H9 (cell line): ENCODE measurements around the gene SGSM2. TPM values are rescaled to one million over a fixed set of nuclear protein-coding genes. Genes with fewer than 3 reads are reported as not detected.

Experiments
- DNase-seq: peaks from one replicate; pipeline ENCODE4 v3.0.0-alpha.2; 2017
- H2AFZ ChIP-seq: one replicate; pipeline ENCODE4 v1.6.1; 2013; ENCODE audit warnings: mild to moderate bottlenecking, low read length, control low read depth, moderate library complexity
- H2AK5ac ChIP-seq: 2 replicates; pipeline ENCODE4 v1.6.1; 2013; ENCODE audit warnings: low read length, control low read depth, mixed read lengths; ENCODE audit not compliant: insufficient read length
- H2BK120ac ChIP-seq: one replicate; pipeline ENCODE4 v1.6.1; 2013; ENCODE audit warnings: low read depth, mild to moderate bottlenecking, low read length, control low read depth, inconsistent platforms; ENCODE audit not compliant: poor library complexity, severe bottlenecking
- H2BK12ac ChIP-seq: 2 replicates; pipeline ENCODE4 v1.6.1; 2013; ENCODE audit warnings: low read length, control low read depth, mixed read lengths, low read depth; ENCODE audit not compliant: insufficient read length
- H2BK15ac ChIP-seq: 2 replicates; pipeline ENCODE4 v1.6.1; 2013; ENCODE audit warnings: low read depth, low read length, control low read depth
- H2BK20ac ChIP-seq: one replicate; pipeline ENCODE4 v1.6.1; 2013; ENCODE audit warnings: low read depth, mild to moderate bottlenecking, low read length, control low read depth, inconsistent platforms; ENCODE audit not compliant: poor library complexity, severe bottlenecking
- H2BK5ac ChIP-seq: 2 replicates; pipeline ENCODE4 v1.6.1; 2013; ENCODE audit warnings: low read length, control low read depth, mixed read lengths; ENCODE audit not compliant: insufficient read length
- H3K14ac ChIP-seq: 2 replicates; pipeline ENCODE4 v1.6.1; 2013; ENCODE audit warnings: low read length, control low read depth; ENCODE audit not compliant: insufficient read depth
- H3K18ac ChIP-seq: 2 replicates; pipeline ENCODE4 v1.6.1; 2013; ENCODE audit warnings: low read depth, mild to moderate bottlenecking, mixed read lengths, low read length, control low read depth; ENCODE audit not compliant: insufficient read length
- H3K23ac ChIP-seq: 2 replicates; pipeline ENCODE4 v1.6.1; 2013; ENCODE audit warnings: low read length, control low read depth, mixed read lengths, low read depth; ENCODE audit not compliant: insufficient read length
- H3K23me2 ChIP-seq: 2 replicates; pipeline ENCODE4 v1.6.1; 2013; ENCODE audit warnings: low read depth, mild to moderate bottlenecking, mixed read lengths, low read length, control low read depth; ENCODE audit not compliant: insufficient read length, poor library complexity, severe bottlenecking
- H3K27ac ChIP-seq: 2 replicates; pipeline ENCODE4 v1.5.1; 2013; ENCODE audit warnings: low read length, control low read depth, mixed read lengths, low read depth; ENCODE audit not compliant: insufficient read length
- H3K27me3 ChIP-seq: 2 replicates; pipeline ENCODE4 v1.6.1; 2013; ENCODE audit warnings: low read length, control low read depth, inconsistent platforms; ENCODE audit not compliant: insufficient read depth
- H3K4ac ChIP-seq: 2 replicates; pipeline ENCODE4 v1.6.1; 2013; ENCODE audit warnings: low read depth, mild to moderate bottlenecking, control low read depth, inconsistent platforms, low read length, moderate library complexity
- H3K4me1 ChIP-seq: 2 replicates; pipeline ENCODE4 v1.6.1; 2013; ENCODE audit warnings: low read length, control low read depth, inconsistent platforms; ENCODE audit not compliant: insufficient read depth
- H3K4me2 ChIP-seq: 2 replicates; pipeline ENCODE4 v1.6.1; 2013; ENCODE audit warnings: low read length, control low read depth, mixed read lengths; ENCODE audit not compliant: insufficient read length, insufficient read depth
- H3K56ac ChIP-seq: 2 replicates; pipeline ENCODE4 v1.6.1; 2013; ENCODE audit warnings: low read depth, mild to moderate bottlenecking, mixed read lengths, low read length, control low read depth; ENCODE audit not compliant: insufficient read length
- H3K79me1 ChIP-seq: 2 replicates; pipeline ENCODE4 v1.6.1; 2013; ENCODE audit warnings: low read depth, mild to moderate bottlenecking, moderate library complexity, low read length, control low read depth, inconsistent platforms; ENCODE audit not compliant: insufficient read depth, poor library complexity, severe bottlenecking
- H3K79me2 ChIP-seq: 2 replicates; pipeline ENCODE4 v1.6.1; 2013; ENCODE audit warnings: low read length, control low read depth, inconsistent platforms; ENCODE audit not compliant: insufficient read depth
- H3K9ac ChIP-seq: 2 replicates; pipeline ENCODE4 v1.6.1; 2013; ENCODE audit warnings: low read length, control low read depth, mixed read lengths; ENCODE audit not compliant: insufficient read length; ENCODE audit errors: extremely low read depth
- H3K9me3 ChIP-seq: one replicate; pipeline ENCODE4 v1.6.1; 2013; ENCODE audit warnings: low read depth, low read length, inconsistent platforms; ENCODE audit not compliant: control insufficient read depth
- H3T11ph ChIP-seq: one replicate; pipeline ENCODE4 v1.6.1; 2013; ENCODE audit warnings: mild to moderate bottlenecking, low read length, control low read depth, inconsistent platforms
- H4K20me1 ChIP-seq: one replicate; pipeline ENCODE4 v1.6.1; 2013; ENCODE audit not compliant: control insufficient read depth, insufficient read length, insufficient read depth
- H4K5ac ChIP-seq: 2 replicates; pipeline ENCODE4 v1.6.1; 2013; ENCODE audit warnings: low read depth, mild to moderate bottlenecking, mixed read lengths, low read length, control low read depth; ENCODE audit not compliant: insufficient read length
- H4K8ac ChIP-seq: replicated peaks from 2 replicates; pipeline ENCODE4 v1.6.1; 2013; ENCODE audit warnings: low read length, control low read depth, mixed read lengths, low read depth; ENCODE audit not compliant: insufficient read length
- H4K91ac ChIP-seq: 2 replicates; pipeline ENCODE4 v1.6.1; 2013; ENCODE audit warnings: low read depth, mild to moderate bottlenecking, moderate library complexity, mixed read lengths, low read length, control low read depth; ENCODE audit not compliant: insufficient read length
- H3K27ac Mint-ChIP-seq, 3 experiments: 2 replicates in 2 of 3; 3 replicates in 1 of 3; pipeline ENCODE4 v1.8.0; 2020 to 2021; ENCODE audit warnings: mixed read lengths in 3 of 3, mild to moderate bottlenecking in 1 of 3, moderate library complexity in 1 of 3
- H3K27me3 Mint-ChIP-seq: 2 replicates; pipeline ENCODE4 v1.8.0; 2021; ENCODE audit warnings: low read depth, mild to moderate bottlenecking, moderate library complexity, mixed read lengths
- H3K36me3 Mint-ChIP-seq, 3 experiments: 2 replicates in 2 of 3; 3 replicates in 1 of 3; pipeline ENCODE4 v1.8.0; 2020 to 2021; ENCODE audit warnings: low read depth in 3 of 3, mixed read lengths in 3 of 3; ENCODE audit not compliant: insufficient read depth in 1 of 3
- H3K4me1 Mint-ChIP-seq, 2 experiments: 2 replicates each; pipeline ENCODE4 v1.8.0; 2020; ENCODE audit warnings: mixed read lengths in 2 of 2
- H3K4me3 Mint-ChIP-seq, 2 experiments: 2 replicates in 1 of 2; 3 replicates in 1 of 2; pipeline ENCODE4 v1.8.0; 2020 to 2021; ENCODE audit warnings: mild to moderate bottlenecking in 2 of 2, mixed read lengths in 2 of 2, moderate library complexity in 1 of 2
- H3K9me3 Mint-ChIP-seq, 2 experiments: 2 replicates in 1 of 2; 3 replicates in 1 of 2; pipeline ENCODE4 v1.8.0; 2020; ENCODE audit warnings: mild to moderate bottlenecking in 2 of 2, mixed read lengths in 2 of 2, moderate library complexity in 1 of 2
- CTCF ChIP-seq: fragments of 200-600 bp; sonication (generic); conservative IDR thresholded peaks from 3 replicates; pipeline ENCODE4 v1.8.0; 2021; ENCODE audit warnings: antibody characterized with exemption, mild to moderate bottlenecking
- WGBS: extraction: QIAGEN DNeasy Blood & Tissue Kit; methylation state at CpG from one replicate; pipeline ENCODE4 v1.1.7; 2013; ENCODE audit warnings: missing lambda C conversion rate, low lambda C conversion rate, mixed read lengths; ENCODE audit not compliant: insufficient read length; ENCODE audit errors: extremely low coverage; 5-methylcytosine and 5-hydroxymethylcytosine counted together
- total RNA-seq: library from RNA; stranded (reverse); gene quantifications from 2 replicates; pipeline ENCODE4 v1.2.1, GENCODE V29; 2021

SGSM2 gene
- total RNA-seq, 1 experiment from 2014 or later = 45.6 TPM

- Mint-ChIP-seq H3K36me3 (peaks cover 3 to 37% (median 30%) of the 10 kb centered on the region in 3 experiments; a peak in 6 of 7 replicates), H3K9me3 (no peaks in the 10 kb centered on the region), H3K4me3 (no peak overlapping the region), H3K4me1 (peaks cover under 1 to 6% of the 10 kb centered on the region in 2 experiments; a peak in 2 of 4 replicates), H3K27ac (no peak overlapping the region), H3K27me3 (no peaks in the 10 kb centered on the region)
- H3K79me1 ChIP-seq = no peaks in the 10 kb centered on the region
- no peaks in the 10 kb centered on the region for H3K9me3 ChIP-seq
- no CpG with 5 or more reads among the region's 19 CpGs for WGBS
- H3T11ph ChIP-seq = no peak overlapping the region
- no peak overlapping the region for H3K18ac ChIP-seq
- DNase-seq = no peak
- TF ChIP-seq CTCF = no peak
- H2BK5ac ChIP-seq = no peak overlapping the region
- no peak overlapping the region for H3K9ac ChIP-seq
- H3K56ac ChIP-seq = no peak overlapping the region
- H4K8ac ChIP-seq = no peak overlapping the region
- no peak overlapping the region for H3K4me2 ChIP-seq
- no peak overlapping the region for H4K91ac ChIP-seq
- no peak overlapping the region for H2AK5ac ChIP-seq
- no peaks in the 10 kb centered on the region for H4K20me1 ChIP-seq
- H2BK120ac ChIP-seq = no peak overlapping the region
- no peaks in the 10 kb centered on the region for H3K27me3 ChIP-seq
- no peak overlapping the region for H2BK15ac ChIP-seq
- H3K14ac ChIP-seq = no peak overlapping the region
- no peaks in the 10 kb centered on the region for H3K4me1 ChIP-seq
- H3K79me2 ChIP-seq = no peaks in the 10 kb centered on the region
- no peak overlapping the region for H3K23ac ChIP-seq
- H3K27ac ChIP-seq = no peak overlapping the region
- no peaks in the 10 kb centered on the region for H3K23me2 ChIP-seq
- no peak overlapping the region for H4K5ac ChIP-seq
- no peak overlapping the region for H2BK12ac ChIP-seq
- H3K4ac ChIP-seq = no peak overlapping the region
- H2BK20ac ChIP-seq = no peak overlapping the region
- no peak overlapping the region for H2AFZ ChIP-seq
These were observed 38.1 kb downstream of the SGSM2 start for GRCh38 chr17:2375406-2375805.
